Upper lobe of left lung (tissue), 4 donors: ENCODE data around the gene HES7.

ENCODE experiments used
- EP300 ChIP-seq, 4 donors: sonication (generic); formaldehyde crosslinking; IDR thresholded peaks; one replicate each; pipeline ENCODE4 v1.5.1; 2017; ENCODE audit warnings: antibody characterized with exemption in 4 of 4, control low read depth in 2 of 4
- POLR2A ChIP-seq, 4 donors: fragments of 450-650 bp; IDR thresholded peaks; one replicate each; pipeline ENCODE4 v1.5.1; 2016 to 2017; ENCODE audit warnings: antibody characterized with exemption in 4 of 4, mild to moderate bottlenecking in 2 of 4
- POLR2AphosphoS5 ChIP-seq, 2 donors: sonication (generic); formaldehyde crosslinking; IDR thresholded peaks; one replicate each; pipeline ENCODE4 v1.5.1; 2017; ENCODE audit warnings: antibody characterized with exemption in 2 of 2
- TF ChIP-seq, protein P1 (sequence below), 6 experiments: fragments of 450-650 bp in 4 of 6; fragments of 200-600 bp in 2 of 6; sonication (generic) in 2 of 6; IDR thresholded peaks; one replicate each; pipeline ENCODE4 v1.5.1; 2016 to 2019; ENCODE audit warnings: antibody characterized with exemption in 6 of 6

DNA sequence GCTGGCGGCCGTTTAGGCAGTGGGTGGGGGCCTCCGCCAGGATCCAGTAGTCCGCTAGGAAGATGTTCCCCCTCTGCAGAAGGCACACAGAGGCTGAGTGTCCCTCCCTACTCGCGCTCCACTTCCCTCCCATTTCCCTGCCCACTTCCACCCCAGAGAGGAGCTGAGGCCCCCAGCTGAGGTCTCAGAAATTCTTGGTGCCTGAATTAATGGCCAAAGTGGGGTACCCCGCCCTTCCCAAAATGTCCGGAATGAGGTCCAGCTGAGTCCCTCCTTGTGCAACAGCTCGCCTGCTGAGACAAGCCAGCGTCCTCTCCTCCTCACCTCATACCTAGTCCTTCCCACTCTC is 13.5 kb downstream of the HES7 start:
- TF ChIP-seq, protein P1, sequence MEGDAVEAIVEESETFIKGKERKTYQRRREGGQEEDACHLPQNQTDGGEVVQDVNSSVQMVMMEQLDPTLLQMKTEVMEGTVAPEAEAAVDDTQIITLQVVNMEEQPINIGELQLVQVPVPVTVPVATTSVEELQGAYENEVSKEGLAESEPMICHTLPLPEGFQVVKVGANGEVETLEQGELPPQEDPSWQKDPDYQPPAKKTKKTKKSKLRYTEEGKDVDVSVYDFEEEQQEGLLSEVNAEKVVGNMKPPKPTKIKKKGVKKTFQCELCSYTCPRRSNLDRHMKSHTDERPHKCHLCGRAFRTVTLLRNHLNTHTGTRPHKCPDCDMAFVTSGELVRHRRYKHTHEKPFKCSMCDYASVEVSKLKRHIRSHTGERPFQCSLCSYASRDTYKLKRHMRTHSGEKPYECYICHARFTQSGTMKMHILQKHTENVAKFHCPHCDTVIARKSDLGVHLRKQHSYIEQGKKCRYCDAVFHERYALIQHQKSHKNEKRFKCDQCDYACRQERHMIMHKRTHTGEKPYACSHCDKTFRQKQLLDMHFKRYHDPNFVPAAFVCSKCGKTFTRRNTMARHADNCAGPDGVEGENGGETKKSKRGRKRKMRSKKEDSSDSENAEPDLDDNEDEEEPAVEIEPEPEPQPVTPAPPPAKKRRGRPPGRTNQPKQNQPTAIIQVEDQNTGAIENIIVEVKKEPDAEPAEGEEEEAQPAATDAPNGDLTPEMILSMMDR (IDR thresholded peaks at IDR 0.05), result no peak
- TF ChIP-seq POLR2AphosphoS5 (IDR thresholded peaks at IDR 0.05), result no peak
- no peak for TF ChIP-seq POLR2A (IDR thresholded peaks at IDR 0.05)
- no peak for TF ChIP-seq EP300 (IDR thresholded peaks at IDR 0.05)
